Esophagus squamous epithelium (tissue), 4 donors: ENCODE measurements around the gene RBKS.

ENCODE experiments used
- POLR2A ChIP-seq, 4 donors: fragments of 450-650 bp; IDR thresholded peaks; one replicate each; pipeline ENCODE4 v1.6.1; 2017; ENCODE audit warnings: antibody characterized with exemption in 4 of 4, mild to moderate bottlenecking in 4 of 4, moderate library complexity in 3 of 4
- TF ChIP-seq, protein P1 (sequence below), 6 experiments: fragments of 450-650 bp in 4 of 6; fragments of 200-600 bp in 2 of 6; sonication (generic) in 2 of 6; IDR thresholded peaks; one replicate each; pipeline ENCODE4 v1.5.1; 2016 to 2019; ENCODE audit warnings: antibody characterized with exemption in 6 of 6, mild to moderate bottlenecking in 4 of 6, moderate library complexity in 4 of 6

DNA sequence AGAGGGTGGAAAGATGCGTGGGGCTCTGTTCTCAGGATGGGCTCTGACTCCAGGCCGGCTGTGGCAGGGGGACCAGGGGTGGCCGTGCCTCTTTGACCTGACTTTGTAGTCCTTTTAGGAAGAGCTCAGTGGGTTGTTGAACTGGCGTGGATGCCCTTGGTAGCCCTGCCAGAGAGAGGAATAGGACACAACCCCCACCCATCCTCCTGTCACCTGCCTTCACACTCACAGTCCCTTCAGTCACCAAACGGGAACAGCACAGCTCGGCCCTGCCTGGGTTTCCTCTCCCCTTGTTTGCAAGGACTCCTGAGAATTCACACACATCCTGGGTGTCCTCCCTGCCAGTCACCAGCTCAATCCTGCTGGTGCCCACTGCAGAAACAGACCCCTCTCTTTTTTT lies 138.8 kb downstream of the RBKS start:
- TF ChIP-seq, protein P1, sequence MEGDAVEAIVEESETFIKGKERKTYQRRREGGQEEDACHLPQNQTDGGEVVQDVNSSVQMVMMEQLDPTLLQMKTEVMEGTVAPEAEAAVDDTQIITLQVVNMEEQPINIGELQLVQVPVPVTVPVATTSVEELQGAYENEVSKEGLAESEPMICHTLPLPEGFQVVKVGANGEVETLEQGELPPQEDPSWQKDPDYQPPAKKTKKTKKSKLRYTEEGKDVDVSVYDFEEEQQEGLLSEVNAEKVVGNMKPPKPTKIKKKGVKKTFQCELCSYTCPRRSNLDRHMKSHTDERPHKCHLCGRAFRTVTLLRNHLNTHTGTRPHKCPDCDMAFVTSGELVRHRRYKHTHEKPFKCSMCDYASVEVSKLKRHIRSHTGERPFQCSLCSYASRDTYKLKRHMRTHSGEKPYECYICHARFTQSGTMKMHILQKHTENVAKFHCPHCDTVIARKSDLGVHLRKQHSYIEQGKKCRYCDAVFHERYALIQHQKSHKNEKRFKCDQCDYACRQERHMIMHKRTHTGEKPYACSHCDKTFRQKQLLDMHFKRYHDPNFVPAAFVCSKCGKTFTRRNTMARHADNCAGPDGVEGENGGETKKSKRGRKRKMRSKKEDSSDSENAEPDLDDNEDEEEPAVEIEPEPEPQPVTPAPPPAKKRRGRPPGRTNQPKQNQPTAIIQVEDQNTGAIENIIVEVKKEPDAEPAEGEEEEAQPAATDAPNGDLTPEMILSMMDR (IDR thresholded peaks at IDR 0.05): no peak
- no peak for TF ChIP-seq POLR2A (IDR thresholded peaks at IDR 0.05)
